NCI-H1930 (cell line): ENCODE measurements around the gene AGO1.
"Not testable (repeated sequence)": the region's sequence is repeated elsewhere in the genome, so short reads cannot be mapped to it uniquely, and the experiment has no call there.

Experiments
- DNase-seq, 2 experiments: peaks; one replicate each; lab custom pipeline; 2025; lab: John Stamatoyannopoulos, UW

Gene AGO1

GRCh38 chr1:35972631-35973030 lies 89.6 kb downstream of the AGO1 start:
- DNase-seq, result not testable (repeated sequence)

- no peak for DNase-seq
Measured at GRCh38 chr1:35980090-35980489, 97.1 kb downstream of the AGO1 start.
